PC-3 (cell line): ENCODE data around the gene UBA3. TPM values are rescaled to one million over a fixed set of nuclear protein-coding genes. Genes with fewer than 3 reads are reported as not detected.

Source experiments
- ATAC-seq: fragments of 200-7000 bp; cut with Tn5 transposase; 2 replicates; pipeline ENCODE4 v1.9.1; 2020; ENCODE audit warnings: mild to moderate bottlenecking, moderate library complexity
- BruUV-seq: library from RNA; stranded (reverse); fragments of 400-500 nt; replicated peaks from 2 replicates; lab custom pipeline; 2021; lab: Mats Ljungman, UMichigan
- CTCF ChIA-PET: fragments of 300-600 bp; sonication (Branson Sonifier 250); formaldehyde crosslinking; loops from one replicate; lab custom pipeline; 2022; ENCODE audit warnings: antibody characterized with exemption; lab: Charles Lee
- POLR2A ChIA-PET: fragments of 300-600 bp; sonication (Branson Sonifier 250); formaldehyde crosslinking; loops from one replicate; lab custom pipeline; 2022; ENCODE audit warnings: antibody characterized with exemption; ENCODE audit not compliant: unreplicated experiment; lab: Charles Lee
- DNase-seq: peaks from one replicate; pipeline ENCODE4 v3.0.0-alpha.2; 2015
- H2AFZ ChIP-seq: fragments of 300-600 bp; sonication (generic); 2 replicates; pipeline ENCODE4 v1.6.0; 2016; ENCODE audit warnings: antibody characterized with exemption, low read length
- H3F3A ChIP-seq: fragments of 300-600 bp; sonication (generic); one replicate; pipeline ENCODE4 v1.6.0; 2017; ENCODE audit warnings: antibody characterized with exemption, low read length, control low read depth, mild to moderate bottlenecking; ENCODE audit not compliant: unreplicated experiment
- H3K27ac ChIP-seq: fragments of 300-600 bp; sonication (generic); 2 replicates; pipeline ENCODE4 v1.5.1; 2016; ENCODE audit warnings: mild to moderate bottlenecking, low read length
- H3K27me3 ChIP-seq: fragments of 300-600 bp; sonication (generic); 2 replicates; pipeline ENCODE4 v1.6.1; 2016; ENCODE audit warnings: low read length, mixed read lengths
- H3K36me3 ChIP-seq: fragments of 300-600 bp; sonication (generic); 2 replicates; pipeline ENCODE4 v1.6.1; 2016; ENCODE audit warnings: low read depth, mixed run types, low read length, mixed read lengths
- H3K4me1 ChIP-seq: fragments of 300-600 bp; sonication (generic); 2 replicates; pipeline ENCODE4 v1.5.1; 2016; ENCODE audit warnings: low read length; ENCODE audit not compliant: insufficient read depth
- H3K4me2 ChIP-seq: fragments of 300-600 bp; sonication (generic); 2 replicates; pipeline ENCODE4 v1.6.0; 2016; ENCODE audit warnings: low read length
- H3K4me3 ChIP-seq: fragments of 300-600 bp; sonication (generic); 2 replicates; pipeline ENCODE4 v1.5.1; 2016; ENCODE audit warnings: mild to moderate bottlenecking, low read length, mixed read lengths
- H3K79me2 ChIP-seq: fragments of 300-600 bp; sonication (generic); 2 replicates; pipeline ENCODE4 v1.6.1; 2017; ENCODE audit warnings: low read length, mixed read lengths
- H3K9ac ChIP-seq: fragments of 300-600 bp; sonication (generic); 2 replicates; pipeline ENCODE4 v1.6.0; 2016; ENCODE audit warnings: mild to moderate bottlenecking, low read length
- H3K9me2 ChIP-seq: fragments of 300-600 bp; sonication (generic); replicated peaks from 2 replicates; pipeline ENCODE4 v1.6.1; 2016; ENCODE audit warnings: mixed run types, low read length, mixed read lengths
- H3K9me3 ChIP-seq: fragments of 300-600 bp; sonication (generic); 2 replicates; pipeline ENCODE4 v1.6.1; 2016; ENCODE audit warnings: low read length, mixed read lengths
- H4K20me1 ChIP-seq: fragments of 300-600 bp; sonication (generic); 2 replicates; pipeline ENCODE4 v1.6.1; 2016; ENCODE audit warnings: low read length, mixed read lengths
- CTCF ChIP-seq: fragments of 300-600 bp; sonication (generic); conservative IDR thresholded peaks from 2 replicates; pipeline ENCODE4 v1.5.1; 2017; ENCODE audit warnings: antibody characterized with exemption, low read depth, mild to moderate bottlenecking, low read length
- EZH2 ChIP-seq: fragments of 300-600 bp; sonication (generic); IDR thresholded peaks from one replicate; pipeline ENCODE4 v1.6.1; 2017; ENCODE audit warnings: antibody characterized with exemption, mild to moderate bottlenecking, low read length; ENCODE audit not compliant: unreplicated experiment
- EZH2phosphoT487 ChIP-seq: fragments of 300-600 bp; sonication (generic); IDR thresholded peaks from 2 replicates; pipeline ENCODE4 v1.6.1; 2018; ENCODE audit warnings: mild to moderate bottlenecking, antibody characterized with exemption, low read length, borderline replicate concordance
- intact Hi-C: fragments of 100-400 bp; cut with micrococcal nuclease; formaldehyde crosslinking; loops from 2 replicates; pipeline ENCODE4 v1.9.0; 2023
- total RNA-seq: library from RNA; depleted of rRNA; stranded (reverse); fragments of >200 nt; gene quantifications from 2 replicates; pipeline ENCODE4 v1.2.3, GENCODE V29; 2014

UBA3 gene
- total RNA-seq, 1 experiment from 2014 or later = 27.5 TPM

- intact Hi-C loops = no loop called here
- H3K9me2 ChIP-seq = no peaks in the 10 kb centered on the region
- no peaks in the 10 kb centered on the region for H3K9me3 ChIP-seq
- peaks cover 9% of the 10 kb centered on the region; the same call in 1 of the 2 replicates for H3K4me1 ChIP-seq
- ChIA-PET POLR2A (no interaction called here), CTCF (no interaction called here)
- H3F3A ChIP-seq = no peaks in the 10 kb centered on the region
- no TSS peak for BruUV-seq
- H3K36me3 ChIP-seq = no peaks in the 10 kb centered on the region
- H3K4me2 ChIP-seq = no peak overlapping the region
- no peaks in the 10 kb centered on the region for H4K20me1 ChIP-seq
- no peak for TF ChIP-seq CTCF
- no peak for TF ChIP-seq EZH2
- TF ChIP-seq EZH2phosphoT487 = no peak
- ATAC-seq = no peak
- H3K9ac ChIP-seq = no peak overlapping the region
- H3K27me3 ChIP-seq = no peaks in the 10 kb centered on the region
- no peak overlapping the region for H2AFZ ChIP-seq
- no peak overlapping the region for H3K4me3 ChIP-seq
- no peak for DNase-seq
- no peak overlapping the region for H3K27ac ChIP-seq
- H3K79me2 ChIP-seq = no peaks in the 10 kb centered on the region
Observed at GRCh38 chr3:69016901-69017300, 63.3 kb downstream of the UBA3 start.

- Histone ChIP-seq H3K36me3 (no peaks in the 10 kb centered on the region), H2AFZ (no peak overlapping the region)
- POLR2A ChIA-PET = no interaction called here
Observed at GRCh38 chr3:69016102-69016501, 64.1 kb downstream of the UBA3 start.

More at GRCh38 chr3:69016102-69016501, 64.1 kb downstream of the UBA3 start:
- H3K9me2 ChIP-seq = no peaks in the 10 kb centered on the region
- H3K4me1 ChIP-seq = peaks cover 9% of the 10 kb centered on the region; the same call in 1 of the 2 replicates
- H4K20me1 ChIP-seq = no peaks in the 10 kb centered on the region
- no peaks in the 10 kb centered on the region for H3K27me3 ChIP-seq
- intact Hi-C loops = no loop called here
- H3K79me2 ChIP-seq = no peaks in the 10 kb centered on the region
- TF ChIP-seq EZH2phosphoT487 (no peak), EZH2 (no peak), CTCF (no peak)
- DNase-seq (no peak), ATAC-seq (no peak)
- CTCF ChIA-PET = no interaction called here
- BruUV-seq = no TSS peak
- no peaks in the 10 kb centered on the region for H3K9me3 ChIP-seq
- no peak overlapping the region for H3K9ac ChIP-seq
- no peak overlapping the region for H3K4me3 ChIP-seq
- no peak overlapping the region for H3K4me2 ChIP-seq
- H3F3A ChIP-seq = no peaks in the 10 kb centered on the region
- H3K27ac ChIP-seq = no peak overlapping the region
